Measurements from ENCODE around the gene ZYX.
"Not testable (repeated sequence)": the region's sequence is repeated elsewhere in the genome, so short reads cannot be mapped to it uniquely, and the experiment has no call there.

- TF ChIP-seq CTCF, POLR2A (IDR thresholded peaks at IDR 0.05): not testable (repeated sequence)
Observed at GRCh38 chr7:143420624-143421023, 39.5 kb downstream of the ZYX start.

Data from body of pancreas (tissue), 4 donors.